ENCODE results near the gene RASGRP3. TPM values are rescaled to one million over a fixed set of nuclear protein-coding genes. Genes with fewer than 3 reads are reported as not detected.

Gene RASGRP3
- total and polyA plus RNA-seq, 2 of the 13 experiments (the other 11 are each of a cell fraction or from before 2014, with no cell fraction given), result 0.01 TPM; not detected in 1

DNA sequence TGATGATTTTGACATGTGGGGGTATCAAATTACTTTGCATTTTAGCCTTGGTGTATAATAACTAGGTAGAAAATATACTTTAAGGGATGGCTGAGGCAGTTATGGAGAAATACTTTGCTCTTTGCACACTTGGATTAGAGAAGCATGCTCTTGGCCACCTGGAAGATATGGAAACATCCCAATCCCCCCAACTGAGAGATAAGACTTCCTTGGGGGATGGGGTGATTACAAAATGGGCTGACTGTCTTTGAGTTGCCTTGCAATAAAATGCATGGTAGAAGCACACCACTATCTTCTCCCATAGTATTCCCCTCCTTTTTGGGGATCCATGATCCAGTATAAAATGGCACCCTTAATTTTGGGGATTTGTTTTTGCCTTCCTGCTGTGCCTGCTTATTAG is 137.7 kb downstream of the RASGRP3 start:
- ChIA-PET CTCF (ENCODE audit: low intra/inter-chr PET ratio, low total read pairs) (no interaction called here), POLR2A (no interaction called here)
- peaks cover 0 to 6% of the 10 kb centered on the region in 2 experiments; a peak in 1 of 5 replicates for H3K27me3 ChIP-seq (ENCODE audit: control insufficient read depth in 1 of 2, insufficient read depth in 2 of 2, low read length in 2 of 2)
- peaks cover 25% of the 10 kb centered on the region for H3K9me3 ChIP-seq (ENCODE audit: low read length)
- no peaks in the 10 kb centered on the region for H3K79me2 ChIP-seq (ENCODE audit: insufficient read depth, low read length)
- H2AFZ ChIP-seq (ENCODE audit: low read length), result no peak overlapping the region
- in situ Hi-C loops (cut with HindIII; ENCODE audit: extremely low pct_ligation_motif_present, low pct_unique_long_range_greater_than_20kb), result no loop called here
- no peak overlapping the region for H3K27ac ChIP-seq (ENCODE audit: extremely low read length, insufficient read depth, low read length)
- intact Hi-C loops (cut with micrococcal nuclease; ENCODE audit: unreplicated experiment), result no loop called here
- no TSS peak for BruUV-seq (replicated peaks)
- no peak for ATAC-seq
- TF ChIP-seq ZNF354B (CRISPR knock-in tag; IDR thresholded peaks at IDR 0.05) (no peak), NFYB (CRISPR knock-in tag; IDR thresholded peaks at IDR 0.05) (no peak), ZNF263 (CRISPR knock-in tag; IDR thresholded peaks at IDR 0.05) (no peak), ZNF34 (CRISPR knock-in tag; IDR thresholded peaks at IDR 0.05; ENCODE audit: borderline replicate concordance) (no peak), ZSCAN30 (CRISPR knock-in tag; IDR thresholded peaks at IDR 0.05) (no peak), SYNCRIP (IDR thresholded peaks at IDR 0.05; ENCODE audit: insufficient read depth, low read depth, low read length) (no peak), HOXA9 (CRISPR knock-in tag; IDR thresholded peaks at IDR 0.05; ENCODE audit: borderline replicate concordance) (no peak), ZMYM4 (CRISPR knock-in tag; IDR thresholded peaks at IDR 0.05) (no peak), MEIS1 (CRISPR knock-in tag; IDR thresholded peaks at IDR 0.05; ENCODE audit: borderline replicate concordance) (no peak), ELF4 (CRISPR knock-in tag; IDR thresholded peaks at IDR 0.05; ENCODE audit: borderline replicate concordance) (no peak), HNF4A (CRISPR knock-in tag; IDR thresholded peaks at IDR 0.05) (no peak), PHF8 (CRISPR knock-in tag; IDR thresholded peaks at IDR 0.05) (no peak)
- TF ChIP-seq, protein P1, sequence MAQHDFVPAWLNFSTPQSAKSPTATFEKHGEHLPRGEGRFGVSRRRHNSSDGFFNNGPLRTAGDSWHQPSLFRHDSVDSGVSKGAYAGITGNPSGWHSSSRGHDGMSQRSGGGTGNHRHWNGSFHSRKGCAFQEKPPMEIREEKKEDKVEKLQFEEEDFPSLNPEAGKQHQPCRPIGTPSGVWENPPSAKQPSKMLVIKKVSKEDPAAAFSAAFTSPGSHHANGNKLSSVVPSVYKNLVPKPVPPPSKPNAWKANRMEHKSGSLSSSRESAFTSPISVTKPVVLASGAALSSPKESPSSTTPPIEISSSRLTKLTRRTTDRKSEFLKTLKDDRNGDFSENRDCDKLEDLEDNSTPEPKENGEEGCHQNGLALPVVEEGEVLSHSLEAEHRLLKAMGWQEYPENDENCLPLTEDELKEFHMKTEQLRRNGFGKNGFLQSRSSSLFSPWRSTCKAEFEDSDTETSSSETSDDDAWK (CRISPR knock-in tag; IDR thresholded peaks at IDR 0.05), result no peak
- TF ChIP-seq, protein P2, sequence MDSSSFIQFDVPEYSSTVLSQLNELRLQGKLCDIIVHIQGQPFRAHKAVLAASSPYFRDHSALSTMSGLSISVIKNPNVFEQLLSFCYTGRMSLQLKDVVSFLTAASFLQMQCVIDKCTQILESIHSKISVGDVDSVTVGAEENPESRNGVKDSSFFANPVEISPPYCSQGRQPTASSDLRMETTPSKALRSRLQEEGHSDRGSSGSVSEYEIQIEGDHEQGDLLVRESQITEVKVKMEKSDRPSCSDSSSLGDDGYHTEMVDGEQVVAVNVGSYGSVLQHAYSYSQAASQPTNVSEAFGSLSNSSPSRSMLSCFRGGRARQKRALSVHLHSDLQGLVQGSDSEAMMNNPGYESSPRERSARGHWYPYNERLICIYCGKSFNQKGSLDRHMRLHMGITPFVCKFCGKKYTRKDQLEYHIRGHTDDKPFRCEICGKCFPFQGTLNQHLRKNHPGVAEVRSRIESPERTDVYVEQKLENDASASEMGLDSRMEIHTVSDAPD (CRISPR knock-in tag; IDR thresholded peaks at IDR 0.05), result no peak
- H3K36me3 ChIP-seq (replicated peaks in 1 of 2; ENCODE audit: control insufficient read depth in 1 of 2, insufficient read depth in 2 of 2, low read length in 2 of 2), result no peaks in the 10 kb centered on the region
- no peaks in the 10 kb centered on the region for H3K4me1 ChIP-seq (ENCODE audit: insufficient read depth, low read length)
- H4K20me1 ChIP-seq (ENCODE audit: insufficient read depth, low read length), result no peaks in the 10 kb centered on the region
- no peak for DNase-seq (ENCODE audit: low spot score)
- FAIRE-seq, result no peak
- H3K9ac ChIP-seq (ENCODE audit: insufficient read depth, low read depth, low read length), result no peak overlapping the region
- H3K4me2 ChIP-seq (ENCODE audit: low read depth, low read length), result no peak overlapping the region
- no peak overlapping the region for H3K4me3 ChIP-seq (replicated peaks in 1 of 3; ENCODE audit: insufficient read depth in 1 of 3, low read depth in 2 of 3, low read length in 3 of 3)

Small RNAs within 50 kb of the gene (small RNA-seq; reads per million reads assigned to genes)
- gene ATP6V0E1P3 (ENCODE audit: insufficient read depth in 2 of 3, insufficient read length in 3 of 3, low read depth in 2 of 3, low replicate concordance in 1 of 3), result 0 reads per million in 3 experiments

Other genes with a start within 250 kb of the RASGRP3 start
- gene FAM98A, start 122.7 kb downstream of the RASGRP3 start, total RNA-seq (2016; rRNA removed; fragmentation: Illumina TruSeq; extraction: Trizol), result 61.4 and 104 TPM in 2 replicates
- 26.3 and 44.0 TPM in 2 replicates for gene FAM98A, start 122.7 kb downstream of the RASGRP3 start, polyA plus RNA-seq (2011; rRNA removed)